Activated naive CD4-positive, alpha-beta T cell treated with anti-CD3 and anti-CD28 coated beads, Interleukin-2, amount 10 ng/mL, durations not matched to agents 7 days and 5 days (primary cell): ENCODE measurements around the gene CFAP92.
"Not testable (repeated sequence)": the region's sequence is repeated elsewhere in the genome, so short reads cannot be mapped to it uniquely, and the experiment has no call there.

Experiments used
- CTCF ChIA-PET: fragments of 350-600 bp; sonication (Branson Sonifier 250); formaldehyde crosslinking; loops from one replicate; lab custom pipeline; 2021; ENCODE audit warnings: antibody characterized with exemption; lab: Charles Lee
- DNase-seq: peaks from one replicate; pipeline ENCODE4 v3.0.0-alpha.2; 2020
- H3K27ac Mint-ChIP-seq: one replicate; pipeline ENCODE4 v1.8.0; 2021; ENCODE audit warnings: mild to moderate bottlenecking, moderate library complexity, mixed read lengths
- H3K27me3 Mint-ChIP-seq: one replicate; pipeline ENCODE4 v1.8.0; 2021; ENCODE audit warnings: mild to moderate bottlenecking, mixed read lengths
- H3K36me3 Mint-ChIP-seq: one replicate; pipeline ENCODE4 v1.8.0; 2021; ENCODE audit warnings: mixed read lengths
- H3K4me1 Mint-ChIP-seq: one replicate; pipeline ENCODE4 v1.8.0; 2021; ENCODE audit warnings: mixed read lengths
- H3K4me3 Mint-ChIP-seq: one replicate; pipeline ENCODE4 v1.8.0; 2021; ENCODE audit warnings: mild to moderate bottlenecking, moderate library complexity, mixed read lengths
- H3K9me3 Mint-ChIP-seq: one replicate; pipeline ENCODE4 v1.8.0; 2021; ENCODE audit warnings: mixed read lengths

Gene CFAP92

GRCh38 chr3:128945041-128945877 lies 48.6 kb downstream of the CFAP92 start:
- H3K9me3 Mint-ChIP-seq = no peaks in the 10 kb centered on the region
- H3K4me1 Mint-ChIP-seq = no peaks in the 10 kb centered on the region
- CTCF ChIA-PET = no interaction called here
- H3K4me3 Mint-ChIP-seq = no peak overlapping the region
- H3K27me3 Mint-ChIP-seq = peaks cover 31% of the 10 kb centered on the region
- no peak overlapping the region for H3K27ac Mint-ChIP-seq
- H3K36me3 Mint-ChIP-seq = no peaks in the 10 kb centered on the region
- no peak for DNase-seq

GRCh38 chr3:128942161-128942952 lies 51.5 kb downstream of the CFAP92 start:
- H3K9me3 Mint-ChIP-seq = no peaks in the 10 kb centered on the region
- no peaks in the 10 kb centered on the region for H3K4me1 Mint-ChIP-seq
- no peaks in the 10 kb centered on the region for H3K36me3 Mint-ChIP-seq
- no peak for DNase-seq
- no peak overlapping the region for H3K4me3 Mint-ChIP-seq
- CTCF ChIA-PET = no interaction called here
- no peak overlapping the region for H3K27ac Mint-ChIP-seq
- H3K27me3 Mint-ChIP-seq = peaks cover 36% of the 10 kb centered on the region

- H3K27ac Mint-ChIP-seq = no peak overlapping the region
- no peaks in the 10 kb centered on the region for H3K4me1 Mint-ChIP-seq
- CTCF ChIA-PET = no interaction called here
- no peaks in the 10 kb centered on the region for H3K36me3 Mint-ChIP-seq
- H3K4me3 Mint-ChIP-seq = no peak overlapping the region
- H3K27me3 Mint-ChIP-seq = peaks cover 42% of the 10 kb centered on the region
- DNase-seq = no peak
- no peaks in the 10 kb centered on the region for H3K9me3 Mint-ChIP-seq
Observed at GRCh38 chr3:128940252-128940651, 53.6 kb downstream of the CFAP92 start.

GRCh38 chr3:128936341-128936740 lies 57.5 kb downstream of the CFAP92 start:
- no peaks in the 10 kb centered on the region for H3K36me3 Mint-ChIP-seq
- H3K9me3 Mint-ChIP-seq = no peaks in the 10 kb centered on the region
- H3K4me3 Mint-ChIP-seq = no peak overlapping the region
- no peak for DNase-seq
- no peaks in the 10 kb centered on the region for H3K4me1 Mint-ChIP-seq
- no peak overlapping the region for H3K27ac Mint-ChIP-seq
- CTCF ChIA-PET = no interaction called here
- H3K27me3 Mint-ChIP-seq = peaks cover 47% of the 10 kb centered on the region

- H3K4me1 Mint-ChIP-seq = no peaks in the 10 kb centered on the region
- CTCF ChIA-PET = no interaction called here
- no peaks in the 10 kb centered on the region for H3K9me3 Mint-ChIP-seq
- no peaks in the 10 kb centered on the region for H3K36me3 Mint-ChIP-seq
- H3K4me3 Mint-ChIP-seq = no peak overlapping the region
- no peak for DNase-seq
- peaks cover 50% of the 10 kb centered on the region for H3K27me3 Mint-ChIP-seq
- no peak overlapping the region for H3K27ac Mint-ChIP-seq
Observed at GRCh38 chr3:128935922-128936321, 58.0 kb downstream of the CFAP92 start.

- H3K27ac Mint-ChIP-seq = no peak overlapping the region
- CTCF ChIA-PET = interaction anchor here (1.2 kb wide), 1 partner anchor 36 kb away, joined by 3 read pairs; no protein-coding TSS in a partner anchor
Observed at GRCh38 chr3:128933922-128934253, 60.0 kb downstream of the CFAP92 start.

GRCh38 chr3:128933213-128933921 lies 60.5 kb downstream of the CFAP92 start:
- CTCF ChIA-PET = interaction anchor here (0.6 to 1.2 kb wide), 2 partner anchors 15 to 37 kb away, joined by 3 read pairs; no protein-coding TSS in a partner anchor
- no peaks in the 10 kb centered on the region for H3K4me1 Mint-ChIP-seq
- H3K27me3 Mint-ChIP-seq = peaks cover 49% of the 10 kb centered on the region

More at GRCh38 chr3:128933922-128934253, 60.0 kb downstream of the CFAP92 start:
- H3K27me3 Mint-ChIP-seq = peaks cover 51% of the 10 kb centered on the region
- DNase-seq = no peak
- no peaks in the 10 kb centered on the region for H3K36me3 Mint-ChIP-seq
- H3K4me3 Mint-ChIP-seq = no peak overlapping the region
- H3K4me1 Mint-ChIP-seq = no peaks in the 10 kb centered on the region
- H3K9me3 Mint-ChIP-seq = no peaks in the 10 kb centered on the region

GRCh38 chr3:128932516-128933212 lies 61.2 kb downstream of the CFAP92 start:
- Mint-ChIP-seq H3K36me3 (no peaks in the 10 kb centered on the region), H3K27me3 (peaks cover 45% of the 10 kb centered on the region), H3K4me3 (no peak overlapping the region), H3K27ac (no peak overlapping the region), H3K9me3 (no peaks in the 10 kb centered on the region), H3K4me1 (no peaks in the 10 kb centered on the region)
- no peak for DNase-seq
- CTCF ChIA-PET = no interaction called here

More at GRCh38 chr3:128933213-128933921, 60.5 kb downstream of the CFAP92 start:
- Mint-ChIP-seq H3K36me3 (no peaks in the 10 kb centered on the region), H3K9me3 (no peaks in the 10 kb centered on the region), H3K4me3 (no peak overlapping the region), H3K27ac (no peak overlapping the region)
- no peak for DNase-seq

GRCh38 chr3:128931046-128931445 lies 62.8 kb downstream of the CFAP92 start:
- no peak overlapping the region for H3K27ac Mint-ChIP-seq
- H3K4me3 Mint-ChIP-seq = no peak overlapping the region
- no peaks in the 10 kb centered on the region for H3K4me1 Mint-ChIP-seq
- H3K9me3 Mint-ChIP-seq = peaks cover 7% of the 10 kb centered on the region
- peak; percentile 18 for DNase-seq
- H3K36me3 Mint-ChIP-seq = no peaks in the 10 kb centered on the region
- CTCF ChIA-PET = interaction anchor here (0.7 kb wide), 1 partner anchor 351 kb away, joined by 3 read pairs; no protein-coding TSS in a partner anchor
- H3K27me3 Mint-ChIP-seq = peaks cover 52% of the 10 kb centered on the region

- no peak for DNase-seq
- Mint-ChIP-seq H3K36me3 (no peaks in the 10 kb centered on the region), H3K4me3 (no peak overlapping the region), H3K9me3 (peaks cover 10% of the 10 kb centered on the region), H3K27ac (no peak overlapping the region), H3K27me3 (peaks cover 47% of the 10 kb centered on the region), H3K4me1 (peaks cover 6% of the 10 kb centered on the region)
- CTCF ChIA-PET = no interaction called here
Observed at GRCh38 chr3:128929364-128929763, 64.5 kb downstream of the CFAP92 start.

- CTCF ChIA-PET = interaction anchor here (1.0 to 2.5 kb wide), 7 partner anchors 9 to 243 kb away, joined by 3 to 32 read pairs (median 6); partner anchors contain the start of gene ACAD9
- not testable (repeated sequence) for H3K4me3 Mint-ChIP-seq
Observed at GRCh38 chr3:128923986-128924385, 69.9 kb downstream of the CFAP92 start.

GRCh38 chr3:128923576-128923975 lies 70.3 kb downstream of the CFAP92 start:
- Mint-ChIP-seq H3K36me3 (peaks cover 22% of the 10 kb centered on the region), H3K9me3 (peaks cover 14% of the 10 kb centered on the region), H3K27me3 (peaks cover 13% of the 10 kb centered on the region), H3K4me3 (peak overlapping the region; percentile 60), H3K27ac (peak overlapping the region; percentile 84), H3K4me1 (peaks cover 38% of the 10 kb centered on the region)
- peak; percentile 13 for DNase-seq
- CTCF ChIA-PET = interaction anchor here (1.0 to 2.5 kb wide), 7 partner anchors 9 to 243 kb away, joined by 3 to 32 read pairs (median 6); partner anchors contain the start of gene ACAD9

More at GRCh38 chr3:128923986-128924385, 69.9 kb downstream of the CFAP92 start:
- Mint-ChIP-seq H3K36me3 (peaks cover 22% of the 10 kb centered on the region), H3K4me1 (peaks cover 38% of the 10 kb centered on the region), H3K27me3 (peaks cover 13% of the 10 kb centered on the region), H3K9me3 (peaks cover 14% of the 10 kb centered on the region)
- DNase-seq = peak; percentile 6
- H3K27ac Mint-ChIP-seq = not testable (repeated sequence)

GRCh38 chr3:128922804-128923459 lies 70.9 kb downstream of the CFAP92 start:
- Mint-ChIP-seq H3K9me3 (peaks cover 14% of the 10 kb centered on the region), H3K27ac (peak overlapping the region; percentile 84), H3K27me3 (peaks cover 13% of the 10 kb centered on the region), H3K4me3 (peak overlapping the region; percentile 60), H3K36me3 (peaks cover 29% of the 10 kb centered on the region), H3K4me1 (peaks cover 38% of the 10 kb centered on the region)
- peak; percentile 73 for DNase-seq
- CTCF ChIA-PET = interaction anchor here (1.0 to 2.5 kb wide), 5 partner anchors 46 to 242 kb away, joined by 3 to 32 read pairs (median 7); no protein-coding TSS in a partner anchor
